HG03432 (cell line): ENCODE results near the gene ZFYVE9.

Experiments
- ATAC-seq: cut with Tn5 transposase; IDR thresholded peaks from one replicate; pipeline ENCODE4 v1.9.1; 2021; ENCODE audit warnings: mild to moderate bottlenecking, moderate library complexity; ENCODE audit not compliant: unreplicated experiment

The ZFYVE9 gene

DNA sequence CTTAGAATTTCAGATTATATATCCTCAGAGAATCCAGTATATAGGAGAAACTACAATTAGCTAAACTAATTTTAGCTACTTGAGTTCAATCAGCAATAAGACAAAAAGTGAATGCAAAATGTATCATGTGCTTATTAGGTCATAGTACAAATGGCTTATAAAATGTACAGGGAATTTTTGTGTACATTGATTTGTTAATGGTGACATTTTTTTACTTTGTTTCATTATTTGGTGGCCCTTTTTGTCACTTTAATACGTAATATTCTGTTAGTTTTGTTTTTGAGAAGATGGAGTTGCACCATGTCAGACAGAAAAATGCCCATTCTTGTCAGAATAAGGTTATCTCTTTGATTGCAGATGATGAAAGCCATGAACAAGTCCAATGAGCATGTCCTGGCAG is 190.5 kb downstream of the ZFYVE9 start:
- no peak for ATAC-seq

DNA sequence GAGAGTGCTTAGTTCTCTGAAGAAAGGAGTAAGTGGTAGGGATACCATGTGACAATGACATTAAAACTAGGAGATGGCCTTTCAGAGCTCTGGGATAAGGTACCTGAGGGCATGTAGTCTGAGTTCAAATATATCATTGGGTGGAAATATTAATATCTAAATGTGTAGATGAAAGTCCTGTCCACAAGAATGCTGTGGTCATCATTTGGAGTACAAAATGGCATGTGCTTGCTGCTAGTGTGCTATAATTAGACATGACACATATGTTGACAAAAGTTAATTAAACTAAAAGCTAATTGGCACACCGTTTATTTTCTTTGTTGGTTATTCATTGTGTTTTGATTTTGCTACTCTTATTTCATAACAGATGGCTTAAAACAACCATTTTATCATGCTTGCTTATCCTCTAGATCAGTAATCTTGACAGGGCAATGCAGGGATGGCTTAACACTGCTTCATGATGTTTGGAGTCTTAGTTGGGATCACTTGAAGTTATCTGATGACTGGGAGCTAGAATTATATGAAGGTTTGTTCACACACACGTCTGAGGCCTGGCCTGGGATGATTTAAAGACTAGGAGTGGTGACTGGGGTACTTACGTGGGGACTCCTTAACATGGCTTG is 193.1 kb downstream of the ZFYVE9 start:
- no peak for ATAC-seq

DNA sequence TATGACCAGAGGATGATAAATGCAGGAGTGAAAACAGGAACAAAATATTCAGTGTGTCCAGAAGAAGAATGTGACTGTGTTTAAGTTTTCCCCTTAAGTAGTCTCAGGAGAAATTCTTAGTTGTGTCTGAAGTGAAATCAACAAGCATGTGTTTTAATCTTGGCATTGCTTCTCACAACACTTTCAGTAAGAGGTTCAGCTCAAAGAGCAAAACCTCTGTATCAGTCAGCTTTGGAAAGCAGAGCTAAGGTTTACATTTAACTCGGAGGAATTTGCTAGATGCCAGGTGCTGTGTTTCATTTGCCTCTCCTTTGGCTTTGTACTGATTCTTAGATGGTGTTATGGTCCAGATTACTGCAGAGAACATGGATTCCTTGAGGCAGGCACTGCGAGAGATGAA is 195.6 kb downstream of the ZFYVE9 start:
- ATAC-seq, result no peak

DNA sequence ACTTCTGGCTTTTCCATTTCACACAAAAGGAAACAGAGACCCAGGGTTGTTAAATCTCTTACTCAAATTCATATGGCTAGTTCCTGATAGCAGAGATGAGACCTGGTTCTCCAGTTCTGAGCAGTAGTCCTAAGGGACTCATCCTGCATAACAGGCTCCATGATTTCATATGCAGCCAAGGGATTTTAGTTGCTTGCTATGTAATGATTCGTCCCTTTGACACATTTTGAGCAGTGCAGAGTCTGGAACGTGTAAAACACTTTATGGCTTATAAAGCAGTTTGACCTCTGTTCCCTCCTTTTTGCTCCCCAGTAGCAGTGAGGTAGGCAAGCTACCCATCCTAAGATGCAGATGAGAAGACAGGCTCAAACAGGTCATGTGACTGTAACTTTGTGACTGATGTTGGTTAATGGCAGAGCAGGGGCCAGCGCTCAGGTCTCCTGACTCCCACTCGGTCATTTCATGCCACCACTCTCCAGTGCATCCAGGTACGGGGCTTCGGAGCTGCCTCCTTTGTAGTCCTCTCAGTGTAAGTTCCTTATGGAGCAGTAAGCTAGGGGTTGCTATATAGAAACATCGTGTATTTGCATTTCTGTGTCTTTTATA is 199.9 kb downstream of the ZFYVE9 start:
- no peak for ATAC-seq

DNA sequence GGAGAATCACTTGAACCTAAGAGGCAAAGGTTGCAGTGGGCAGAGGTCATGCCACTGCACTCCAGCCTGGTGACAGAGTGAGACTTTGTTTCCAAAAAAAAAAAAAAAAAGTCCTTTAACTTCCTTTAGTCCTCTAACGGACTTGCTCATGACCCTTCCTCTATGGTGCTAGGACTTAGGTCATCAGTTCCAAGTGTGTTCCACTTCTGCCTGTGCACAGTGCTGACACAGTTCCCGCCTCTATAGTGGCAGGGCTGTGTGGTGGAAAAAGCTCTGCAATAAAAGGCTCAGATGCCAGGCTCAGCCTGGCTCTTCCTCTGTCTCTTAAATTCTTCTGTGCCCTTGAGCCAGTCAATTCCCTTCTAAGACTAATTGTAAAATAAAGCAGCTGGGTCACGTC is 202.1 kb downstream of the ZFYVE9 start:
- ATAC-seq, result no peak

DNA sequence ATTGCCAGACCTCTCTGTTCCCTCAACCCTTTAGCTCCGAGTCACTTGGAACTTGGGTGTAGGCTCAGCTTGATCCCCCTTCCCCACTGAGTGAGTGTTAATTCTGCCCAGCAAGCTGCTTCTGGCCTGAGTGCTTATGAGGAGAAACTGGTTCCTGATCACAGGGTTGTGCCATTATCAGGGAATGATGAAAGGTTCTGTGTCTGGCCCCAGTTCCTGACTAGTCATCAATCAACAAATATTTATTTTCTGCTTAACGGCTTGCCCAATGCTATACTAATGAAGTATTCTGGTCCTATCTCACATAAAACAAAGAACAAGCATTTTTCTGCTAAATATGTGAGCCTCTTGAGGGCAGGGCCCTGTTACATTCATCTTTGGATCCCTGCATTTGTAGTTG is 203.4 kb downstream of the ZFYVE9 start:
- ATAC-seq, result no peak

DNA sequence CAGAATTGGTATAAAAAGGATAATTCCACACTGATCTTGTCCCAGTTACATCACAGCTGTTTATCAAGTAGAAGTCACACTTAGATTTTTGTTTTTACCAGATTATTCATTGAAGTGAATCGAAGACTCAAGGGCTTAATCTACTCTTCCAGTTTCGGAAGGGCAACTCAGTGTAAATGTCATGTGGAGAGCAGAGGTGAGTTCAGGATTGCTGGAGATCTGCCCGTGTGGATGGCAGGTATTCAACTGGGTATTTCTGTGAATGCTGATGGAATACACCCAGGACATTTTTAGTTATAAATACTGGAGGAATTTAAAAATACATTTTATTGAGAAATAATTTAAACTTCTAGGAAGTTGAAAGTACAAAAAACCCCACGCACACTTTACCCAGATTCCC is 204.8 kb downstream of the ZFYVE9 start:
- ATAC-seq, result no peak

DNA sequence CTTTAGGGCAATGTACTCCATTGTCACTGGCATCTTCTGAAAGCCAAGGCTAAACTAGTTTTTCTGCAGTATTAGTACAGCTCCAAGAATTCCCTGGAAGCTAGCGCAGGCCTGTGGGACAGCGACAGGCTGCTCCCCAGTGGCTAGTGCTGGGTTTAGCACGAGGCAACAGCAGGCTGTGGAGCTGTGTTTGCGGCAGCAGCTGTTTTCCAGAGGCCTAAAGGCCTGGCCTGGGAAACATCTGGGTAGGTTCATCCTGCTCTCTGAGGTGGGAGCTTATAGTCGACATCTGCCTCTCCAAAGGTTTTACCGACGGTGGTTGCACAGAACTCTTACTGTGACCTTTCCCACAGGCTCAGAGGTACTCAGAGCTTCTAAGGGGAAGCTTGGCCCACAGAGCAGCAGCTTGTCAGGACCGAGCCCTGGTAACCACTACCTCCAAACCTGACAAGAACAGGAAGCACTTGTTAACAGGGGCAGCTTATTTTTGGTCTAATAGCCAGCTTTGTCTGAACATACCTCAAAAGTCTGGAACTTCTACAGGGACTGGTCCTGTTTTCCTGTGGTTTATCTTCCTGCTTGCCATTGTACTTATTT is 206.9 kb downstream of the ZFYVE9 start:
- no peak for ATAC-seq

DNA sequence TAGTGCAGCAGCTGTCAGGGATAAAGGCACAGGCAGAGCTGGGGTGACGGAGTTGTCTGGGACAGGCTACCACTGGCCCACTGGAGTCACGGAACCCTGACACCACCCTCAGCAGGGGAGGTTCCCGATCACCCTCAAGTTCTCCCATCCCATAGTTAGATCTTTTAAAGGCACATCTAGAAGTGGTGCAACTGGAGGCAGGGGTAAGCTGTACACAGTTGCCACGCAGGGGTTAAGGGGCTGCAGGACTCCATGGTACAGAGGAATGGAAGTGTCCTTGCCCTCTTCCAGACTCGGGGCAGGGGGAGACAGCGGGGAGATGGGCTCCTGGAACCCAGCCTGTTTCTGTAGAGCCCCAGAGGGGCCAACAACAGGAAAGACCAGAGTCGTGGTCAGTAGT is 210.8 kb downstream of the ZFYVE9 start:
- ATAC-seq, result no peak

DNA sequence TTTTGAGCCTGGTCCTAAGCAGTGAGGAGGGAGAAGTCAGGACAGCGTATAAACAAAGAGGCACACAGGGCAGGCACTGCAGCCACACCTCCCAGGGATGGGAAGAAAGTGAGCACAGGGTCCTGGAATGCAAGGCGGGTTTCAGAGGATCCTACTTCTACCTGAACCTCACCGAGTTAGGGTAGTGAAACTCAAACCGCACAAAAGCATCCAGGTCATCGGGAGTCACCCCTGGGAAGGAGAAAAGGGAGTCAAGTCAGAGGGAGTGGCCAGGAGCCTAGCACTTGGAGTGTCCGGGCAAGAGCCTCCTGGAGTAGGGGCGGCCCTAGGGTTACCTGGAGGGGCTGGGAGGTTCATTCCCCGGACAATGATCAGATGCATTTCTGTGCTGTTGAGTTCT is 213.5 kb downstream of the ZFYVE9 start:
- no peak for ATAC-seq

DNA sequence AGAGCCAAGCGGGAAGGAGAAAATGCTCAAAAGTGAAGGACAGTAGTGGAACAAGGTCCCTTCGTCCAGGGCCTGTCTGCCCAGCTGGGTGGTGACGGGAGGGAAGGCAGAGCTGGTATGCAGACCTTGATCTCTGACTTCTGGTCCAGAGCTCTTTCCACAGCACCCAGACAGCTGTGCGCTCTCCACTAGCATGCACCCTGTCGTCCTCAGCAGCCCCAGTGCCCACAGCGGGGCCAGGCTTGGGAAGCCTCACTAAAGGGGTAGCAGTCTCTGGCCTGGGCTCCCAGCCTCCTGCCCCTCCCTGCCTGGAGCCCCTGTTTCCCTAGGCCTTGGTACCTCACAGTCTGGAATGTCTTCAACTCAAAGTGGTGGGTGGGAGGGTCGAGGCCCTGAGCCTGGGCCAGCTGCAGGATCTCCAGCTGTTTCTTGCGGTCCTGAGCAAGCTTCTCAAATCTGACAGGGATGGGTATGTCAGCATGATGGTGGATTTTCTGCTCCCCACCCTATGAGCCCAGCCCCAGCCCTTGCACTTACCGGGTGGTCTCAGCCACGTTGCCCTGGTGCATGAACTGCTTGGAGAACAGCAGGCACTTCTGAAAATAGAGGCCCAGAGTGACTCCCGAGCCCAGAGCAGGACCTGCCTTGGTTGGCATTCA is 214.1 kb downstream of the ZFYVE9 start:
- no peak for ATAC-seq

DNA sequence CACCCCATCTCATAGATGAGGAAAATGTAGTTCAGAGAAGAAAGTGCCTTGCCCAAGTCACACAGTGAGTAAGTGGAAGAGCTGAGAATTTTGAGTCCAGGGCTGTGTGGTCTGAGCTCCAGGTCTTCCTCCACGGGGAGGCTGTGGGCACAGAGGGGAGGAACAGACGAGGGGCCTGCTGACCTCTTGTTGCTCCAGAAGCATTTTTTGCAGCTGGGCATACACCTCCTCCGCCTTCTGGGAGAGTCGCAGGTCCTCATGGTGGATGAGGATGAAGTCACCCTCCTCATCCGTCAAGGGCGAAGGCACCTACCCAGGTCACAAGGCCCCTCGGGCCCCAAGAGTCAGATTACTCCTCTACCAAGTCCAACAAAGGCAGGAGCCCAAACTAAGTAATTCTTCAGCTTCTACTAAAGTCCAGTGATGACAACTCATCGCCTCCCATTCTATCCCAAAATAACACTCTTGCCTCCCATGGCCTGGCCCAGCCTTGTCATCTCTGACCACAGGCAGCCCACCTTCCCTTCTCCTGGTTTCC is 215.0 kb downstream of the ZFYVE9 start:
- ATAC-seq, result no peak

DNA sequence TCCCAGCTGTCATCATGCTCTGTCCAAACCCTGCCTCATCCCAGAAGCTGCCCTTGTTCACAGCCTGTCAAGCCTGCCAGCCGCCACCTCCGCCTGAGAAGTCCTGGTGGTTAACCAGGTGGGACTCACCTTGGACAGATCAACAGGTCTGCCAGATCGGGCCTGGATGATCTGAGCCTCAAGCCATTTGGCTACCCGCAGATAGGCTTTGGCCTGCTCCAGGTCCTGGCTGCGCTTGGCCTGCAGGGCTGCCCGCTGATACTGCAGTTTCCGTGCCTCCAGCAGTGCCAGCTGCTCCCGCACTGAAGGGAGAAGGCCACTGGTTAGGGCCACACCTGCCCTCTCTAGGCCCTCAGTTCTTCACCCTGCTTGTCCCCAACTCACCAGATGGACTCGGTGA is 215.5 kb downstream of the ZFYVE9 start:
- ATAC-seq, result no peak

DNA sequence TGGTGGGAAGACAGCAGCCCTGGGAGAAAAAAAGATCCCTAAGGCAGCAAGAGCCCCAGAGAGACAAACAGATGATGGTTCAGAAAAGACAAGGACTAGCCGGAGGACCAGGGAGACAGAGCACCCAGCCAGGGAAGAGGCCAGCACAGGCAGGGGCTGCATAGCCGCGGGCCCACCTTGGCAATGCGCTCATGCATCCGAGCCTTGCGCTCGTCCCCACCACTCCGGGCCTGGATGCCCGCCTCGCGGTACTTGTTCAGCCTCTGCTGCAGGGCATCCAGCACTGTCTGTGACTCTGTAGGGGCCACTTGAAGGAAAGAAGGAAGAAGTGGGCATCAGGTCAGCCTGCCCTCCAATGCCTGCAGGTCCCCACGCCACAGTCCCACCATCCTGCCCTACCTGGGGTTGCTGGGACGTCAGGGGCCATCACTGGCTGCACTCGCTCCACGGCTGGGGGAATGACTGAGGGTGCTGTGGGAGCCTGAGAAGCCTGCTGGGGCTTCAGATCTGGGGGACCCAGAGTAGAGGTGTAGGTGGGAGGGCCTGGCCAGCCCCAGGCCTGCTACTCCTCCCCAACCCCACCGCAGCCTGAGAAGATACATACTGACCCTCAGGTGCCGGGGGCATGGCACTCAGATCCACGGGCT is 217.1 kb downstream of the ZFYVE9 start:
- ATAC-seq, result no peak

DNA sequence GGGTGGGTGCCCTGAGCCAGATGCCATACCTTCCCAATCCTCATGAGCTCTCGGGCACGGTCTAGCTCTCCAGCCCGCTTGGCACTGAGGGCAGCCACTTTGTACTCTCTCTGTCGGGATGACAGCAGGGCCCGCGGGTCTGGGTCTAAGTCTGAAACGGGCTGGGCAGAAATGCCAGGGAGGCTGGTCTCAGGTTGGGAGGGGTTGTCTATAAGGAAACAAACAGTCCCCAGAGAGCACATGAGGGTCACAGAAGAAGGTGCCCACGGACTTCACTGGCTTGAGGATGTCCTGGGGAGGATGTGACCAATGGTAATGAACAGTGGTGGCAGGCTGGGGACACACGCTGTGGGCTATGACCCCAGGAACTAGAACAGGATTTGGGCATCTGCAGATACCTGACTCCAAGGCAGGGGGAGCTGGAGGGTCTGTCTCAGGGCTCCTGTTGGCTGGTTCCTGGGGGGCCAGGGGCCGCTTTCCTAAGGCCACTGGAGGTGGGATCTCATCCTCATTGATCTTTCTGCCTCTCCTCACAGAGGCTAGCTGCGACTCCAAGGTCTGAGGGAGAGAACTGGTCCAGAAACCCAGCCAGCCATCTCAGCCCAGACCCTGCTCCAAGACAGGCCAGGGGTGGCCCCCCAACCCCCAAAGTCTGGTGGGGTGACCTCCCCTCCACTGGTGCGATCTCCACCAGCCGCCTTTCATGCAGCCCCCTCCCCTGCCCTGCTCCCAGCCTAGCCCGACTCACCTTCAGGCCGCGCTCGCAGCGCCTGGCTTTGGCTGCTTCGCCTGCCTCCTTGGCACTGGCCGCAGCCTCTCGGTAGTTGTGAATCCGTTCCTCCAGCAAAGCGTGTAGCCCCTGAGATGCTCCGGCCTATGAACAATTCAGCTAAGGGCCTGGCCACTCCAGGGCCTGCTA is 218.0 kb downstream of the ZFYVE9 start:
- no peak for ATAC-seq

DNA sequence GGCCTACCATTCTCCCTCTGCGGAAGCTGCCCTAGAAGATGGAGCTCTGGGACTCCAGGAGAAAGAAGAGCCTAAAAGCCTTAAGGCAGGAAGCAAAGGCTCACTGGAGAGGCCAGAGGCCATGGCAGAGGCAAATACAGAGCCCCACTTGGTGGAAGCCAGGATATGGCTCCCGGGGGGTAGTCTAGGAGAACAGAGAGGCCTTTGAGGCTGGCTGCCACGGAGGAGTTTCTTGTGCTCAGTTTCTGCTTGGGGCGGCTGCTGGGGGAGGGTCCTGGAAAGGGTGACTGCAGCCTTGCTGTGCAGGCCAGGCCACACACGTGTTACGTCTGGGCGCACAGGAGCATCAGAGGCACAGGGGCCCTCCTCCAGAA is 218.7 kb downstream of the ZFYVE9 start:
- no peak for ATAC-seq

DNA sequence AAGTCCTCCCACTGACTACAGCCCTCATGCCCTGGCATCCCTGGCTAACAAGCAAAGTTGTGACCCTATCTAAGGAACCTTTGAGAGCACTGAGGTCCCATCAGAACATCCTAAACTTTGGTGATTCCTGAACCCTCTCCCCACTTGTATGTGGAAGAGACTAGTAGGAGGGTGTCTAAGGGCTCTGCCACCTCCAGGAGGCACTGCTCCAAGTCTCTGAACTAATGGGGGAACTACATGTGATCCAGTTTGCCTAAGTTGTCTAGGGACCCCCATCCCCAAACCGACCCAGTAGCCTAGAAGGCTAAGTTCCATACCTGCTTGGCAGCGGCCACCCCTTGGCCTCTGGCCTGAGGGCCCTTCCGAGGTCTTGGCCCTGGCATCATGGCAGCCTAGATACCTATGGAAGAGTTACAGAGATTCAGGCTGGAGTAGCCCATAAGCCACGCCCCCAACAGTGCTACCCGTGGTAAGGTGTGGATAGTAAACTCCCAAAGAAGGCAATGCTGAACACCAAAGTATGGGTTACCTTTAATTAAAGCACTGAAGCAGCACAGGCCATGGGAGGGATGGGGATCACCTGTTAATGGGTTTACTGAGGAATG is 222.4 kb downstream of the ZFYVE9 start:
- ATAC-seq, result no peak

DNA sequence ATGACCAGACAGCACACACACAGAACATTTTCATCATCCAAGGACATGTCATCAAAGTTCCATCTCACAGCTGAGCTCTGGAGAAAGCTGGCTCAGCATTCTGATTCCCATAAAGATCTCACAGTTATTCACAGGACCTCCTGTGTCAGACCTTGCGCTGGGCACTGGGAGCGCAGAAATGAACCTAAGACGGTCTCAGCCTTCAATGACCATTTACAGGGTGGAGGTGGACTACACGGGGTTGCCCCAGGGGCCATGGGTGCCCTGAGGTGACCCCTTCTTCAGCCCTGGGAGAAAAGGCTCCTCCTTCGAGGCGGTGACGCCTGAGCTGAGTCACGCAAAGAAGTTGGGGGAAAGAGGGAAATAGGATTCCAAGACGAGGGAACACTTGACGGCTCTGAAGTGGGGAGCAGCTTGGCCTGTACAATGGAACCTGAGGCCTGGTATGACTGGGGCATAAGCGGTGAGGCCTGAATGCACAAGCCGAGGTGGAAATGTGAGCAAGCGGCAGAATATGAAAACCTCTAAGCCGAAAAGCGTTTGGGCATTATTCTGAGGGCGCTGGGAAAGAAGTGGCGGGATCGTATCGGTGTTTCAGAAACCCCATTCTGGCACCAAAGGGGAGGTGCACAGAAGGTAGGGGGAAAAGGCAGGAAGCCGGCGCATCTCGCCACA is 223.3 kb downstream of the ZFYVE9 start:
- ATAC-seq, result no peak

DNA sequence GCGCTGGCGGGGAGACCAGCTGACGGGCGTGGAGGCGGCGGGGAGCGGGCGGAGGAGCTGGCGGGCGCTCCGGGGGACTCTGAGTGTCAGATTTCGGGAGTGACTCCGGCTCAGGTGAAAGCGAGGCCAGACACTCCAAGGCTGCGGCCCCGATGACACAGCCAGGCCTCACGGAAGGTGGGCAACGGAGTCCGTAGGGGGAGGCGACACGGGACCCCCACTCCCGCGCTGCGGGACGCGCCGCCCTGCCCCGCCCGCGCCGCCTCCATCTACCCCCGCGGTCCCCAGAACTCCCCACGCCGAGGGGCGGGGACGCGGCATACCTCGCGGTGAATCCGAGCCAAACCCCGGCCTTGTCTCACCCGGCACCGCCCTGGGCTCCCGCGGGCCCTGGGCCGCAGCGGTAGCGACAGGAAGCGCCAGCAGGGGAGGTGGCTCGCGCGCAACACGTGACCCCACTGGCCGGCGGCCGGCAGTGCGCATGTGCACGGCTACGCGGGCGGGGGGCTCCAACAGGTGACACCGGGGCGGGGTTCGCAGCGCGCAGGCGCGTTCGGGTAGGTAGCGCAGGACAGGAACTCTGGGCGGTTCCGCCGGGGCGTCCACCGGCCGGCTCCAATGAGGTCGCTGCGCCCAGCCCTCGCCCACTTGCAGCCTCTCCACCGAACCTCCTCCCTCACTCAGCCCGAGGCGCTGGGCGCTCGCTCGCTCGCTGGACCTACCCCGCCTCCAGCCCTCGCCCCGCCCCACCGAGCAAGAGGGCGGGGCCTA is 224.0 kb downstream of the ZFYVE9 start, which contains the start of gene CC2D1B:
Gene CC2D1B (minus strand): TSS at position 460 of the 771 bp plus-strand sequence. CDS start 1,585 bp downstream, outside the sequence.
- peak; percentile 93 for ATAC-seq
